ENCODE data around the gene THSD4. TPM values are rescaled to one million over a fixed set of nuclear protein-coding genes. Genes with fewer than 3 reads are reported as not detected.
A peak's percentile ranks its signal among the peaks of the same experiment; 100 is the strongest.

The THSD4 gene
- total RNA-seq, 2 donors from 2014 or later: 71.2 to 150 TPM

GRCh38 chr15:71341811-71342550 lies 226.7 kb downstream of the THSD4 start:
- Histone ChIP-seq H3K36me3 (no peaks in the 10 kb centered on the region), H3K27ac (peak overlapping the region; percentile 35 to 48), H3K27me3 (replicated peaks; ENCODE audit: insufficient read depth) (no peaks in the 10 kb centered on the region), H3K4me3 (no peak overlapping the region), H3K4me1 (ENCODE audit: control insufficient read depth in 1 of 2, low read depth in 2 of 2) (peaks cover 3 to 41% of the 10 kb centered on the region in 2 donors), H3K9me3 (no peaks in the 10 kb centered on the region)
- no peak for ATAC-seq (ENCODE audit: insufficient number of reproducible peaks, low FRiP score, low read depth)
- no peak for DNase-seq (ENCODE audit: low spot score)
- TF ChIP-seq CTCF (IDR thresholded peaks at IDR 0.05): no peak

DNA sequence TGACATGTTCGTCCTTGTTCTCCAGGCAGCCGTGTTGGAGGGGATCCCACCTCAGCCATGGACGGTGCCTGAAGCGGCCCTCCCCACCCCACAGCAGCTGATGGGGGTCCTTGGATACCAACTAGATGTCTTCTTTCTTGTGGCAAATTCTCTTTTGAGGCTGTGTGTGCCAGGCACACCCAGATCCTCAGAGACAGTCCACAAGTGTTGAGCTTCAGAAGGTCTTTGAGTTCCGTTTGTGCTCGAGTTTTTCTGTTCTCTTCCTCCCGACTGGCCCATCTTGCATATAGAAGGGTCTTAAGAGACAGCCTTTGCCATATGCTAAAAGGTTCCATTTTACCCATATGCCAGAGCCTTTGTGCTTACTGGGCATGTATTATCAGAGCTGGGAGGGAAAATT lies 227.4 kb downstream of the THSD4 start:
- DNase-seq (ENCODE audit: low spot score) (no peak), ATAC-seq (ENCODE audit: insufficient number of reproducible peaks, low FRiP score, low read depth) (no peak)
- peaks cover 3 to 35% of the 10 kb centered on the region in 2 donors for H3K4me1 ChIP-seq (ENCODE audit: control insufficient read depth in 1 of 2, low read depth in 2 of 2)
- no peaks in the 10 kb centered on the region for H3K27me3 ChIP-seq (replicated peaks; ENCODE audit: insufficient read depth)
- H3K9me3 ChIP-seq: no peaks in the 10 kb centered on the region
- H3K36me3 ChIP-seq: no peaks in the 10 kb centered on the region
- TF ChIP-seq CTCF (IDR thresholded peaks at IDR 0.05): no peak
- H3K4me3 ChIP-seq: no peak overlapping the region
- H3K27ac ChIP-seq: peak overlapping the region in 1 of 2 donors; percentile 48

DNA sequence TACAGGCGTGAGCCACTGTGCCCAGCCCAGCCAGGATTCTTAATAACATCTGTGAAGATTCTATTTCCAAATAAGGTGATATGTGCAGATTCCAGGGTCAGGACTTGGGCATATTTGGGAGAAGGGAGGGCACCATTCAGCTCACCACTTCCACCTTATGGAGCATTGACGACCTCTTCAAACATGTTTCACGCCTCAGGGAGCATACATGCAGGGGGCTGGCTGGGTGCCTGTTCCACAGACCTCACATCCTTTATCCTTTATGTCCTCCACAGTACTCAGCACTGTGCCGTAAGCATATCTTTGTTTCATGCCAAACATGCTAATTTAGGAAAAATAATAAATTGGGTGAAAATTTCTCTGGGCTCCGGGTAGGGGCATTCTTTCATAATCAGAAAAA lies 229.0 kb downstream of the THSD4 start:
- Histone ChIP-seq H3K27ac (no peak overlapping the region), H3K36me3 (no peaks in the 10 kb centered on the region), H3K4me3 (no peak overlapping the region), H3K27me3 (replicated peaks; ENCODE audit: insufficient read depth) (no peaks in the 10 kb centered on the region), H3K9me3 (no peaks in the 10 kb centered on the region), H3K4me1 (ENCODE audit: control insufficient read depth in 1 of 2, low read depth in 2 of 2) (peaks cover 0 to 22% of the 10 kb centered on the region in 2 donors)
- DNase-seq (ENCODE audit: low spot score) (no peak), ATAC-seq (ENCODE audit: insufficient number of reproducible peaks, low FRiP score, low read depth) (no peak)
- TF ChIP-seq CTCF (IDR thresholded peaks at IDR 0.05): no peak

DNA sequence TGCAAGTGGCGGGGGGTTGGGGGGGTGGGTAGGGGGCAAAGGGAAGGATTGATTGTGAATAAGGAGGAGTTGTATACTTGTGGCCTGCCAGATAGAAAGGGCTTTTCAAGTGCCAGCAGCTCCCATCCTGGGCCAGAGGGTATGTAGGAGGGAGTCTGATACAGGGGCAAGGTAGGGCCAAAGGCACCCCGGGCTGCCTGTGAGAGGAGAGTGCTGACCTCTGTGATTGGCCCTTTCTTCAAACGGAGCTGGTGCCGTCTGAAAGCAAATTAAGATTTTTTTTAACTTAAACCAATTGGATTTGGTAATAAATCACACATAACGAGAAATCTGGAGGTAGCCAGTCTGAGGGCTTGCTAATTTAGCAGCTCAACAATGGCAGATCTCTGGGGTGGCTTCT lies 229.9 kb downstream of the THSD4 start:
- ATAC-seq (ENCODE audit: insufficient number of reproducible peaks, low FRiP score, low read depth): no peak
- Histone ChIP-seq H3K36me3 (no peaks in the 10 kb centered on the region), H3K4me1 (ENCODE audit: control insufficient read depth in 1 of 2, low read depth in 2 of 2) (peaks cover 0 to 23% of the 10 kb centered on the region in 2 donors), H3K9me3 (no peaks in the 10 kb centered on the region), H3K27me3 (replicated peaks; ENCODE audit: insufficient read depth) (no peaks in the 10 kb centered on the region), H3K27ac (no peak overlapping the region), H3K4me3 (no peak overlapping the region)
- no peak for DNase-seq (ENCODE audit: low spot score)
- no peak for TF ChIP-seq CTCF (IDR thresholded peaks at IDR 0.05)

GRCh38 chr15:71346464-71346863 lies 231.2 kb downstream of the THSD4 start:
- no peak for DNase-seq (ENCODE audit: low spot score)

More at GRCh38 chr15:71346464-71346863, 231.2 kb downstream of the THSD4 start:
- no peak for TF ChIP-seq CTCF (IDR thresholded peaks at IDR 0.05)
- ATAC-seq (ENCODE audit: insufficient number of reproducible peaks, low FRiP score, low read depth): no peak
- no peak overlapping the region for H3K4me3 ChIP-seq
- peaks cover 0 to 36% of the 10 kb centered on the region in 2 donors for H3K4me1 ChIP-seq (ENCODE audit: control insufficient read depth in 1 of 2, low read depth in 2 of 2)
- no peak overlapping the region for H3K27ac ChIP-seq
- no peaks in the 10 kb centered on the region for H3K27me3 ChIP-seq (replicated peaks; ENCODE audit: insufficient read depth)
- H3K9me3 ChIP-seq: no peaks in the 10 kb centered on the region
- no peaks in the 10 kb centered on the region for H3K36me3 ChIP-seq

All from thoracic aorta (tissue), 2 donors.